SH-SY5Y (cell line): ENCODE measurements around the gene PKIG.

Experiments
- GATA2 ChIP-seq: IDR thresholded peaks from 2 replicates; pipeline ENCODE4 v1.6.1; 2011; ENCODE audit warnings: mild to moderate bottlenecking, low read depth, low read length
- GATA3 ChIP-seq: IDR thresholded peaks from 2 replicates; pipeline ENCODE4 v1.6.1; 2011; ENCODE audit warnings: low read depth, mild to moderate bottlenecking, low read length, moderate library complexity

GRCh38 chr20:44597930-44598329, 15.6 kb downstream of the PKIG start:
- no peak for TF ChIP-seq GATA2
- TF ChIP-seq GATA3: no peak
